ENCODE measurements around the gene AMPD3.

DNA sequence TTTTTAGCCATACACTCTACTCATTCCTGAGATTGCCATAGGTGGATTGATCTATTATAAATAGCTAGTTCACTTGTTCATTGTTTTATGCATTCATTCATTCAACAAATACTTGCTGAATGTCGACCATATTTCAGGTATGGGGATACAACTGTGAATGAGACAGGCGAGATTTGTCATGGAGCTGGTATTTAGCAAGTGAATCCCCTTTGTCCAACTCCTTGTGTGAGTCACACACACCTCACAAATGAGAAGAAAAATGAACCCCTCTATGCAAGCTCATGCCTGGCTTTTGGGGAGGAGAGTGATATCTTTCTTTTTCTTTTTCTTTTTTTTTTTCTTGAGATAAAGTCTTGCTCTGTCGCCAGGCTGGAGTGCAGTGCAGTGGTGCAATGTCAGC is 1.8 kb upstream of the AMPD3 start:
- TF ChIP-seq, protein P1, sequence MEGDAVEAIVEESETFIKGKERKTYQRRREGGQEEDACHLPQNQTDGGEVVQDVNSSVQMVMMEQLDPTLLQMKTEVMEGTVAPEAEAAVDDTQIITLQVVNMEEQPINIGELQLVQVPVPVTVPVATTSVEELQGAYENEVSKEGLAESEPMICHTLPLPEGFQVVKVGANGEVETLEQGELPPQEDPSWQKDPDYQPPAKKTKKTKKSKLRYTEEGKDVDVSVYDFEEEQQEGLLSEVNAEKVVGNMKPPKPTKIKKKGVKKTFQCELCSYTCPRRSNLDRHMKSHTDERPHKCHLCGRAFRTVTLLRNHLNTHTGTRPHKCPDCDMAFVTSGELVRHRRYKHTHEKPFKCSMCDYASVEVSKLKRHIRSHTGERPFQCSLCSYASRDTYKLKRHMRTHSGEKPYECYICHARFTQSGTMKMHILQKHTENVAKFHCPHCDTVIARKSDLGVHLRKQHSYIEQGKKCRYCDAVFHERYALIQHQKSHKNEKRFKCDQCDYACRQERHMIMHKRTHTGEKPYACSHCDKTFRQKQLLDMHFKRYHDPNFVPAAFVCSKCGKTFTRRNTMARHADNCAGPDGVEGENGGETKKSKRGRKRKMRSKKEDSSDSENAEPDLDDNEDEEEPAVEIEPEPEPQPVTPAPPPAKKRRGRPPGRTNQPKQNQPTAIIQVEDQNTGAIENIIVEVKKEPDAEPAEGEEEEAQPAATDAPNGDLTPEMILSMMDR (conservative IDR thresholded peaks at IDR 0.05; ENCODE audit: low read depth, low read length) = no peak
- TF ChIP-seq EZH2 (IDR thresholded peaks at IDR 0.05; ENCODE audit: borderline replicate concordance, low read depth, low read length, poor library complexity, severe bottlenecking) = no peak
